GM12878 (cell line): Measurements from ENCODE around the gene DRD3. TPM values are rescaled to one million over a fixed set of nuclear protein-coding genes. Genes with fewer than 3 reads are reported as not detected.

Source experiments
- ATAC-seq: fragments of 200-7000 bp; cut with Tn5 transposase; 3 replicates; pipeline ENCODE4 v1.9.1; 2020; ENCODE audit warnings: mild to moderate bottlenecking, moderate library complexity
- BruUV-seq: library from RNA; stranded (reverse); fragments of 400-500 nt; replicated peaks from 2 replicates; lab custom pipeline; 2021; lab: Mats Ljungman, UMichigan
- CTCF ChIA-PET: fragments of 300-600 bp; sonication (Branson Sonifier 250); formaldehyde crosslinking; extraction: SDS; loops from one replicate; lab custom pipeline; 2021; ENCODE audit warnings: inconsistent platforms; lab: Yijun Ruan, JAX
- POLR2A ChIA-PET: fragments of 350-600 bp; formaldehyde crosslinking; extraction: SDS; loops from one replicate; lab custom pipeline; 2021; ENCODE audit warnings: inconsistent platforms; lab: Charles Lee
- RAD21 ChIA-PET: fragments of 300-600 bp; sonication (Branson Sonifier 250); formaldehyde crosslinking; loops from one replicate; lab custom pipeline; 2023; ENCODE audit warnings: antibody characterized with exemption; ENCODE audit not compliant: unreplicated experiment; lab: Charles Lee
- SMC1A ChIA-PET: fragments of 300-600 bp; sonication (Branson Sonifier 250); formaldehyde crosslinking; loops from one replicate; lab custom pipeline; 2023; ENCODE audit not compliant: unreplicated experiment, uncharacterized antibody; lab: Charles Lee
- DNase-seq: peaks from one replicate; pipeline ENCODE4 v3.0.0-alpha.2; 2011; ENCODE audit warnings: low read depth, low spot score
- FAIRE-seq: peaks from 3 replicates; lab custom pipeline; 2011; peaks lifted over from hg19 to GRCh38; lab: Jason Lieb, UNC
- H2AFZ ChIP-seq: 2 replicates; pipeline ENCODE4 v1.6.0; 2011; ENCODE audit warnings: low read depth, low read length, control low read depth; ENCODE audit not compliant: control insufficient read depth
- H3K27ac ChIP-seq: 2 replicates; pipeline ENCODE4 v1.5.1; 2011; ENCODE audit warnings: control low read depth; ENCODE audit not compliant: control insufficient read depth, insufficient read depth
- H3K27me3 ChIP-seq, 2 experiments: replicated peaks in 1 of 2; 2 replicates each; pipeline versions ENCODE4 v1.6.0 to v1.6.1; 2011; ENCODE audit warnings: low read length in 1 of 2; ENCODE audit not compliant: control insufficient read depth in 2 of 2, insufficient read depth in 2 of 2
- H3K36me3 ChIP-seq, 2 experiments: 2 replicates each; pipeline ENCODE4 v1.5.1; 2011; ENCODE audit warnings: low read length in 1 of 2; ENCODE audit not compliant: control insufficient read depth in 2 of 2, insufficient read depth in 2 of 2
- H3K4me1 ChIP-seq: 2 replicates; pipeline ENCODE4 v1.6.1; 2011; ENCODE audit warnings: mild to moderate bottlenecking, low read length, moderate library complexity, mixed read lengths; ENCODE audit not compliant: control insufficient read depth, insufficient read depth
- H3K4me2 ChIP-seq: 2 replicates; pipeline ENCODE4 v1.6.0; 2011; ENCODE audit warnings: control low read depth; ENCODE audit not compliant: control insufficient read depth, insufficient read depth
- H3K4me3 ChIP-seq: fragments of 200-600 bp; sonication (generic); 2 replicates; pipeline ENCODE4 v1.5.1; 2016
- H3K79me2 ChIP-seq: 2 replicates; pipeline ENCODE4 v1.6.0; 2011; ENCODE audit warnings: low read length; ENCODE audit not compliant: control insufficient read depth, insufficient read depth
- H3K9ac ChIP-seq: 2 replicates; pipeline ENCODE4 v1.8.0; 2011; ENCODE audit warnings: low read length, control low read depth, mixed read lengths; ENCODE audit not compliant: control insufficient read depth, insufficient read depth
- H3K9me3 ChIP-seq: replicated peaks from 3 replicates; pipeline ENCODE4 v1.5.1; 2011; ENCODE audit warnings: mild to moderate bottlenecking, low read length; ENCODE audit not compliant: control insufficient read depth, insufficient read depth
- H4K20me1 ChIP-seq: 2 replicates; pipeline ENCODE4 v1.6.0; 2011; ENCODE audit not compliant: control insufficient read depth, insufficient read depth
- ELK1 ChIP-seq: IDR thresholded peaks from 2 replicates; pipeline ENCODE4 v1.6.1; 2012; ENCODE audit warnings: low read depth, low read length, improper control_type of control experiment
- EP300 ChIP-seq, 2 experiments: fragments of 150-350 bp in 1 of 2; IDR thresholded peaks; 2 replicates each; pipeline ENCODE4 v1.6.1; 2011 to 2012; ENCODE audit warnings: low read depth in 2 of 2, low read length in 2 of 2, borderline replicate concordance in 1 of 2, improper control_type of control experiment in 1 of 2, inconsistent platforms in 1 of 2; ENCODE audit not compliant: control insufficient read depth in 1 of 2
- POLR2A ChIP-seq: IDR thresholded peaks from 2 replicates; pipeline ENCODE4 v1.6.1; 2011; ENCODE audit warnings: low read depth, mild to moderate bottlenecking, low read length
- RAD21 ChIP-seq: IDR thresholded peaks from 2 replicates; pipeline ENCODE4 v1.6.1; 2011; ENCODE audit warnings: mild to moderate bottlenecking, low read depth, low read length, moderate library complexity; ENCODE audit not compliant: insufficient read depth
- RB1 ChIP-seq: fragments of 450-650 bp; formaldehyde crosslinking; IDR thresholded peaks from 2 replicates; pipeline ENCODE4 v1.6.1; 2017; ENCODE audit warnings: mild to moderate bottlenecking, borderline replicate concordance
- RFX5 ChIP-seq: IDR thresholded peaks from 2 replicates; pipeline ENCODE4 v1.6.1; 2011; ENCODE audit warnings: low read depth, low read length, improper control_type of control experiment
- TCF3 ChIP-seq: IDR thresholded peaks from 2 replicates; pipeline ENCODE4 v1.6.1; 2012; ENCODE audit warnings: low read depth, mild to moderate bottlenecking, low read length, borderline replicate concordance; ENCODE audit not compliant: insufficient read depth
- ZNF384 ChIP-seq: IDR thresholded peaks from 2 replicates; pipeline ENCODE4 v1.6.1; 2012; ENCODE audit warnings: low read depth, mild to moderate bottlenecking, low read length, improper control_type of control experiment, borderline replicate concordance
- ZSCAN29 ChIP-seq: fragments of 450-650 bp; IDR thresholded peaks from 2 replicates; pipeline ENCODE4 v1.6.1; 2017; ENCODE audit warnings: mild to moderate bottlenecking, moderate library complexity
- WGBS: methylation state at CpG from one replicate; pipeline ENCODE4 v1.1.6; 2016; ENCODE audit warnings: low lambda C conversion rate; ENCODE audit not compliant: insufficient replicate concordance, insufficient coverage; ENCODE audit errors: missing lambda C conversion rate; 5-methylcytosine and 5-hydroxymethylcytosine counted together
- in situ Hi-C: fragments of 300-500 bp; cut with MboI; formaldehyde crosslinking; loops from 9 replicates; pipeline ENCODE4 v1.14.3; 2018; ENCODE audit warnings: mixed read lengths
- intact Hi-C: fragments of 100-400 bp; cut with micrococcal nuclease; formaldehyde crosslinking; loops from one replicate; pipeline ENCODE4 v1.14.2; 2022; ENCODE audit not compliant: unreplicated experiment
- polyA plus RNA-seq, 11 experiments: library from polyadenylated mRNA; depleted of rRNA in 4 of 11; unstranded in 6 of 11; stranded (reverse) in 5 of 11; fragments of >200 nt; fragmentation: Nextera tagmentation in 4 of 11; fragmentation: Illumina TruSeq in 1 of 11; extraction: Ambion mirVana in 4 of 11; extraction: Trizol in 1 of 11; gene quantifications; 1 replicate in 1 of 11; 2 replicates in 10 of 11; pipeline versions ENCODE4 v1.2.1 to v1.2.3, GENCODE V29; 2011 to 2016; ENCODE audit warnings: inconsistent platforms in 2 of 11, missing spikeins in 2 of 11, low read depth in 1 of 11
- total RNA-seq, 4 experiments: library from RNA; depleted of rRNA in 3 of 4; stranded (reverse); fragments of >200 nt in 3 of 4; fragmentation: Illumina TruSeq in 1 of 4; extraction: Trizol in 1 of 4; gene quantifications; 2 replicates each; pipeline versions ENCODE4 v1.2.1 to v1.2.3, GENCODE V29; 2013 to 2021

DRD3 gene
- total and polyA plus RNA-seq, 10 of the 15 experiments (the other 5 are each of a cell fraction or from before 2014, with no cell fraction given) = not detected

- in situ Hi-C loops = no loop called here
- Histone ChIP-seq H2AFZ (no peak overlapping the region), H3K9ac (no peak overlapping the region), H3K27ac (no peak overlapping the region), H3K4me2 (no peak overlapping the region), H4K20me1 (no peaks in the 10 kb centered on the region), H3K9me3 (no peaks in the 10 kb centered on the region), H3K4me3 (no peak overlapping the region), H3K27me3 (peaks cover 0 to under 1% of the 10 kb centered on the region in 2 experiments; a peak in 1 of 4 replicates)
- BruUV-seq = no TSS peak
- 12% methylated on average over 6 of the region's 6 CpGs for WGBS
- SMC1A ChIA-PET = interaction anchor here (1.0 to 2.0 kb wide), 2 partner anchors 21 to 37 kb away, joined by 3 to 5 read pairs; no protein-coding TSS in a partner anchor
- POLR2A ChIA-PET = no interaction called here
- DNase-seq (no peak), ATAC-seq (no peak), FAIRE-seq (no peak)
- intact Hi-C loops = no loop called here
- RAD21 ChIA-PET = no interaction called here
- CTCF ChIA-PET = interaction anchor here (2.0 kb wide), 1 partner anchor 14 kb away, joined by 6 read pairs; no protein-coding TSS in a partner anchor
- TF ChIP-seq RB1 (no peak), ZSCAN29 (no peak), POLR2A (no peak), RAD21 (no peak)
- TF ChIP-seq, all 136 proteins: peak for 0
- H3K79me2 ChIP-seq = no peaks in the 10 kb centered on the region
- H3K4me1 ChIP-seq = no peaks in the 10 kb centered on the region
- no peaks in the 10 kb centered on the region for H3K36me3 ChIP-seq
Observed at GRCh38 chr3:114176487-114176886, 2.4 kb downstream of the DRD3 start.

- in situ Hi-C loops = no loop called here
- Histone ChIP-seq H3K4me3 (no peak overlapping the region), H2AFZ (no peak overlapping the region), H3K9ac (no peak overlapping the region), H3K27me3 (no peaks in the 10 kb centered on the region; a peak in 1 of 4 replicates), H3K36me3 (no peaks in the 10 kb centered on the region), H3K4me2 (no peak overlapping the region), H3K27ac (no peak overlapping the region), H3K4me1 (no peaks in the 10 kb centered on the region), H3K79me2 (no peaks in the 10 kb centered on the region), H3K9me3 (no peaks in the 10 kb centered on the region), H4K20me1 (no peaks in the 10 kb centered on the region)
- SMC1A ChIA-PET = interaction anchor here (2.0 kb wide), 1 partner anchor 20 kb away, joined by 5 read pairs; no protein-coding TSS in a partner anchor
- no TSS peak for BruUV-seq
- POLR2A ChIA-PET = no interaction called here
- CTCF ChIA-PET = interaction anchor here (1.2 to 2.0 kb wide), 3 partner anchors 13 to 116 kb away, joined by 3 to 6 read pairs (median 3); no protein-coding TSS in a partner anchor
- intact Hi-C loops = no loop called here
- no peak for ATAC-seq
- RAD21 ChIA-PET = no interaction called here
- no peak for TF ChIP-seq ELK1
- TF ChIP-seq TCF3 = no peak
- no peak for TF ChIP-seq RFX5
- no peak for TF ChIP-seq EP300 (IDR thresholded peaks at IDR 0.05; ENCODE audit: borderline replicate concordance in 1 of 2, control insufficient read depth in 1 of 2, low read depth in 2 of 2, low read length in 2 of 2)
- TF ChIP-seq ZNF384 = no peak
- FAIRE-seq = no peak
- DNase-seq = no peak
- WGBS = 2% methylated on average over 3 of the region's 3 CpGs
Observed at GRCh38 chr3:114175204-114175987, 3.5 kb downstream of the DRD3 start.
